Uterus (tissue), 4 donors: ENCODE measurements around the gene ANKRD45. TPM values are rescaled to one million over a fixed set of nuclear protein-coding genes. Genes with fewer than 3 reads are reported as not detected.
"Not testable (repeated sequence)": the region's sequence is repeated elsewhere in the genome, so short reads cannot be mapped to it uniquely, and the experiment has no call there.

Source experiments
- DNase-seq, 2 donors: peaks; one replicate each; pipeline ENCODE4 v3.0.0-alpha.2; 2019 to 2020
- H3K27ac ChIP-seq, 2 donors: fragments of 200-600 bp; sonication (generic); 1 replicate in 1 of 2; 2 replicates in 1 of 2; pipeline ENCODE4 v1.5.1; 2016 to 2018
- H3K27me3 ChIP-seq, 2 donors: fragments of 200-600 bp; sonication (generic); one replicate each; pipeline ENCODE4 v1.5.1; 2018 to 2019; ENCODE audit warnings: control low read depth in 1 of 2
- H3K36me3 ChIP-seq, 2 donors: fragments of 200-600 bp; sonication (generic); one replicate each; pipeline ENCODE4 v1.5.1; 2019; ENCODE audit warnings: control low read depth in 1 of 2
- H3K4me1 ChIP-seq, 2 donors: fragments of 200-600 bp; sonication (generic); one replicate each; pipeline ENCODE4 v1.5.1; 2018 to 2019; ENCODE audit warnings: control low read depth in 1 of 2
- H3K4me3 ChIP-seq, 2 donors: fragments of 200-600 bp; sonication (generic); 1 replicate in 1 of 2; 2 replicates in 1 of 2; pipeline ENCODE4 v1.5.1; 2018 to 2019; ENCODE audit warnings: mild to moderate bottlenecking in 1 of 2
- H3K9me3 ChIP-seq, 2 donors: fragments of 200-600 bp; sonication (generic); one replicate each; pipeline ENCODE4 v1.5.1; 2019; ENCODE audit warnings: control low read depth in 1 of 2
- CTCF ChIP-seq, 4 experiments: fragments of 200-600 bp in 2 of 4; fragments of 450-650 bp in 2 of 4; sonication (generic) in 2 of 4; IDR thresholded peaks; one replicate each; pipeline ENCODE4 v1.5.1; 2016 to 2019; ENCODE audit warnings: antibody characterized with exemption in 4 of 4, mild to moderate bottlenecking in 2 of 4, moderate library complexity in 1 of 4
- POLR2A ChIP-seq, 2 donors: fragments of 450-650 bp; IDR thresholded peaks; one replicate each; pipeline ENCODE4 v1.6.1; 2016; ENCODE audit warnings: antibody characterized with exemption in 2 of 2, mild to moderate bottlenecking in 1 of 2, moderate library complexity in 1 of 2
- intact Hi-C: fragments of 100-400 bp; cut with DNase I; formaldehyde crosslinking; loops from one replicate; pipeline ENCODE4 v1.15.1; 2023; ENCODE audit warnings: low total_unique reads
- total RNA-seq, 4 donors: library from RNA; depleted of rRNA in 3 of 4; stranded (reverse); fragments of >200 nt in 3 of 4; gene quantifications; one replicate each; pipeline versions ENCODE4 v1.1.0 to v1.2.4, GENCODE V29; 2014 to 2023
- donor health status: DM: yes; HTN: yes; CAD: no.

ANKRD45 gene
- total RNA-seq, 4 donors from 2014 or later, result 0.51 to 10.2 (median 2.8) TPM; not detected in 1

- TF ChIP-seq CTCF (IDR thresholded peaks at IDR 0.05) (no peak), POLR2A (IDR thresholded peaks at IDR 0.05) (no peak)
- H3K36me3 ChIP-seq, result no peaks in the 10 kb centered on the region
- H3K27ac ChIP-seq, result no peak overlapping the region
- no peaks in the 10 kb centered on the region for H3K27me3 ChIP-seq
- DNase-seq, result no peak
- H3K4me3 ChIP-seq, result no peak overlapping the region
- no peaks in the 10 kb centered on the region for H3K4me1 ChIP-seq
- intact Hi-C loops, result loop anchor here (10.0 kb wide), 1 partner anchor 623 kb away; no protein-coding TSS in a partner anchor
- no peaks in the 10 kb centered on the region for H3K9me3 ChIP-seq
Measured at GRCh38 chr1:173601588-173601987, 68.1 kb downstream of the ANKRD45 start.

- intact Hi-C loops, result no loop called here
Measured at GRCh38 chr1:173596097-173596825, 73.4 kb downstream of the ANKRD45 start.

GRCh38 chr1:173591138-173591537 lies 78.5 kb downstream of the ANKRD45 start:
- H3K36me3 ChIP-seq, H3K4me1 ChIP-seq, H3K4me3 ChIP-seq, H3K27me3 ChIP-seq, H3K9me3 ChIP-seq, DNase-seq, H3K27ac ChIP-seq, intact Hi-C loops: not testable (repeated sequence)

More at GRCh38 chr1:173596097-173596825, 73.4 kb downstream of the ANKRD45 start:
- Histone ChIP-seq H3K9me3 (no peaks in the 10 kb centered on the region), H3K4me3 (no peak overlapping the region), H3K27ac (no peak overlapping the region), H3K36me3 (no peaks in the 10 kb centered on the region), H3K27me3 (no peaks in the 10 kb centered on the region), H3K4me1 (no peaks in the 10 kb centered on the region)
- no peak for DNase-seq
- TF ChIP-seq POLR2A (IDR thresholded peaks at IDR 0.05) (no peak), CTCF (IDR thresholded peaks at IDR 0.05) (no peak)

GRCh38 chr1:173590557-173590956 lies 79.1 kb downstream of the ANKRD45 start:
- intact Hi-C loops, result no loop called here
- DNase-seq, result no peak
- Histone ChIP-seq H3K36me3 (no peaks in the 10 kb centered on the region), H3K27me3 (no peaks in the 10 kb centered on the region), H3K4me3 (no peak overlapping the region), H3K27ac (no peak overlapping the region), H3K4me1 (no peaks in the 10 kb centered on the region), H3K9me3 (no peaks in the 10 kb centered on the region)
- TF ChIP-seq CTCF (IDR thresholded peaks at IDR 0.05) (no peak), POLR2A (IDR thresholded peaks at IDR 0.05) (no peak)

- Histone ChIP-seq H3K27ac (no peak overlapping the region), H3K4me1 (no peaks in the 10 kb centered on the region), H3K27me3 (no peaks in the 10 kb centered on the region), H3K36me3 (no peaks in the 10 kb centered on the region), H3K4me3 (no peak overlapping the region), H3K9me3 (no peaks in the 10 kb centered on the region)
- TF ChIP-seq POLR2A (IDR thresholded peaks at IDR 0.05), result no peak
- TF ChIP-seq CTCF (IDR thresholded peaks at IDR 0.05), result no peak
- intact Hi-C loops, result no loop called here
- no peak for DNase-seq
Measured at GRCh38 chr1:173581383-173582079, 88.1 kb downstream of the ANKRD45 start.
